Measurements from ENCODE around the gene DELE1. TPM values are rescaled to one million over a fixed set of nuclear protein-coding genes. Genes with fewer than 3 reads are reported as not detected.

Gene DELE1
- total RNA-seq, 4 donors from 2014 or later, result 47.2 to 67.2 (median 49.2) TPM

- 17 to 47% methylated on average over 13 to 40 of the region's 40 CpGs for WGBS, 2 donors
- peak in 1 of 2 donors; percentile 89 for DNase-seq (ENCODE audit: low spot score in 2 of 2)
- TF ChIP-seq POLR2A (IDR thresholded peaks at IDR 0.05), result no peak
- no peak for TF ChIP-seq CTCF (IDR thresholded peaks at IDR 0.05)
- no peak overlapping the region for H3K4me3 ChIP-seq (ENCODE audit: low read depth, poor library complexity, severe bottlenecking)
- intact Hi-C loops (cut with DNase I; ENCODE audit: low total_unique reads), result no loop called here
Observed at GRCh38 chr5:141914199-141914743, 9.4 kb upstream of the DELE1 start.

GRCh38 chr5:141914797-141915196 is 8.9 kb upstream of the DELE1 start:
- peak in 1 of 2 donors; percentile 42 for DNase-seq (ENCODE audit: low spot score in 2 of 2)
- intact Hi-C loops (cut with DNase I; ENCODE audit: low total_unique reads), result no loop called here
- whole genome bisulfite sequencing, 2 donors, result 93 to 98% methylated on average over 3 of the region's 3 CpGs
- TF ChIP-seq POLR2A (IDR thresholded peaks at IDR 0.05) (no peak), CTCF (IDR thresholded peaks at IDR 0.05) (no peak)
- H3K4me3 ChIP-seq (ENCODE audit: low read depth, poor library complexity, severe bottlenecking), result no peak overlapping the region

GRCh38 chr5:141915881-141916336 is 7.8 kb upstream of the DELE1 start:
- no peak for TF ChIP-seq POLR2A (IDR thresholded peaks at IDR 0.05)
- TF ChIP-seq CTCF (IDR thresholded peaks at IDR 0.05), result no peak
- intact Hi-C loops (cut with DNase I; ENCODE audit: low total_unique reads), result no loop called here
- DNase-seq (ENCODE audit: low spot score in 2 of 2), result peak in 1 of 2 donors; percentile 54
- 49 to 57% methylated on average over 6 of the region's 6 CpGs for WGBS, 2 donors
- no peak overlapping the region for H3K4me3 ChIP-seq (ENCODE audit: low read depth, poor library complexity, severe bottlenecking)

GRCh38 chr5:141916522-141916921 is 7.1 kb upstream of the DELE1 start:
- intact Hi-C loops (cut with DNase I; ENCODE audit: low total_unique reads), result no loop called here
- 58 to 71% methylated on average over 2 of the region's 2 CpGs for WGBS, 2 donors
- no peak for DNase-seq (ENCODE audit: low spot score in 2 of 2)
- no peak overlapping the region for H3K4me3 ChIP-seq (ENCODE audit: low read depth, poor library complexity, severe bottlenecking)
- TF ChIP-seq POLR2A (IDR thresholded peaks at IDR 0.05), result no peak
- TF ChIP-seq CTCF (IDR thresholded peaks at IDR 0.05), result no peak

- intact Hi-C loops (cut with DNase I; ENCODE audit: low total_unique reads), result no loop called here
- no peak for DNase-seq (ENCODE audit: low spot score in 2 of 2)
- 83 to 87% methylated on average over 5 of the region's 5 CpGs for WGBS, 2 donors
- H3K4me3 ChIP-seq (ENCODE audit: low read depth, poor library complexity, severe bottlenecking), result no peak overlapping the region
- no peak for TF ChIP-seq CTCF (IDR thresholded peaks at IDR 0.05)
- no peak for TF ChIP-seq POLR2A (IDR thresholded peaks at IDR 0.05)
Observed at GRCh38 chr5:141917760-141918159, 5.9 kb upstream of the DELE1 start.

Measured in lower leg skin (tissue), 4 donors.